A549 (cell line): Measurements from ENCODE around the gene MUC12. TPM values are rescaled to one million over a fixed set of nuclear protein-coding genes. Genes with fewer than 3 reads are reported as not detected.
A peak's percentile ranks its signal among the peaks of the same experiment; 100 is the strongest.

Experiments
- ATAC-seq, 2 experiments: fragments of 200-7000 bp in 1 of 2; fragments of >200 bp in 1 of 2; cut with Nextera tagmentation in 1 of 2; cut with Tn5 transposase in 1 of 2; 3 replicates each; pipeline versions ENCODE4 v1.8.0 to v1.9.1; 2018 to 2020; ENCODE audit warnings: mild to moderate bottlenecking in 1 of 2, moderate library complexity in 1 of 2
- CTCF ChIA-PET: fragments of 300-600 bp; sonication (Branson Sonifier 250); formaldehyde crosslinking; extraction: SDS; loops from one replicate; lab custom pipeline; 2021; ENCODE audit warnings: antibody characterized with exemption, inconsistent platforms; lab: Yijun Ruan, JAX
- POLR2A ChIA-PET: fragments of 350-600 bp; formaldehyde crosslinking; extraction: SDS; loops from one replicate; lab custom pipeline; 2021; ENCODE audit warnings: antibody characterized with exemption, inconsistent platforms; lab: Yijun Ruan, JAX
- DNase-seq, 2 experiments: peaks; one replicate each; pipeline versions ENCODE4 v3.0.0 to v3.0.0-alpha.2; 2011 to 2016; ENCODE audit warnings: low read depth in 1 of 2, low spot score in 1 of 2
- FAIRE-seq: peaks from 2 replicates; lab custom pipeline; 2011; peaks lifted over from hg19 to GRCh38; lab: Jason Lieb, UNC
- H3K27ac ChIP-seq, 2 experiments: fragments of >200 bp; sonication (Bioruptor Twin); formaldehyde crosslinking; 3 replicates each; pipeline ENCODE4 v1.5.1; 2016 to 2017
- H3K4me1 ChIP-seq: fragments of >200 bp; sonication (Bioruptor Twin); formaldehyde crosslinking; 3 replicates; pipeline ENCODE4 v1.6.1; 2016
- H3K4me2 ChIP-seq: fragments of >200 bp; sonication (Bioruptor Twin); formaldehyde crosslinking; 3 replicates; pipeline ENCODE4 v1.6.1; 2016
- H3K4me3 ChIP-seq: fragments of >200 bp; sonication (Bioruptor Twin); formaldehyde crosslinking; 3 replicates; pipeline ENCODE4 v1.5.1; 2016
- H3K9me3 ChIP-seq: fragments of >200 bp; sonication (Bioruptor Twin); formaldehyde crosslinking; 3 replicates; pipeline ENCODE4 v1.6.1; 2016
- BHLHE40 ChIP-seq: IDR thresholded peaks from 2 replicates; pipeline ENCODE4 v1.6.1; 2012; ENCODE audit warnings: low read depth, low read length, inconsistent platforms
- CBX2 ChIP-seq: fragments of 200-600 bp; sonication (generic); IDR thresholded peaks from 2 replicates; pipeline ENCODE4 v1.6.1; 2016; ENCODE audit warnings: low read depth, mild to moderate bottlenecking, borderline replicate concordance
- EHMT2 ChIP-seq: fragments of 200-600 bp; sonication (generic); IDR thresholded peaks from 2 replicates; pipeline ENCODE4 v1.6.1; 2016; ENCODE audit warnings: antibody characterized with exemption, low read depth, mild to moderate bottlenecking, moderate library complexity
- EP300 ChIP-seq, 2 experiments: fragments of >200 bp; sonication (Bioruptor Twin); formaldehyde crosslinking; IDR thresholded peaks; 2 replicates in 1 of 2; 3 replicates in 1 of 2; pipeline ENCODE4 v1.6.1; 2016 to 2017
- FOXS1 ChIP-seq: fragments of 250-450 bp; sonication (Bioruptor Pico); IDR thresholded peaks from 2 replicates; pipeline ENCODE4 v1.5.0; 2020; ENCODE audit warnings: mild to moderate bottlenecking, moderate library complexity
- HEYL ChIP-seq: fragments of 250-450 bp; sonication (Bioruptor Pico); IDR thresholded peaks from 2 replicates; pipeline ENCODE4 v1.8.0; 2021; ENCODE audit warnings: mild to moderate bottlenecking, moderate library complexity
- KDM1A ChIP-seq: fragments of 200-600 bp; sonication (generic); IDR thresholded peaks from 2 replicates; pipeline ENCODE4 v1.6.1; 2016; ENCODE audit warnings: low read depth, mild to moderate bottlenecking
- KDM5A ChIP-seq: fragments of 200-600 bp; sonication (generic); IDR thresholded peaks from 2 replicates; pipeline ENCODE4 v1.6.1; 2016; ENCODE audit warnings: antibody characterized with exemption, mild to moderate bottlenecking
- MAFK ChIP-seq: fragments of 450-650 bp; IDR thresholded peaks from 2 replicates; pipeline ENCODE4 v1.6.1; 2014; ENCODE audit not compliant: partially characterized antibody
- NPAS2 ChIP-seq: fragments of 250-450 bp; sonication (Bioruptor Pico); IDR thresholded peaks from 2 replicates; pipeline ENCODE4 v1.8.0; 2022; ENCODE audit warnings: mild to moderate bottlenecking, moderate library complexity, borderline replicate concordance
- PHF8 ChIP-seq: fragments of 200-600 bp; sonication (generic); IDR thresholded peaks from 2 replicates; pipeline ENCODE4 v1.6.1; 2016; ENCODE audit warnings: low read depth, mild to moderate bottlenecking, antibody characterized with exemption, moderate library complexity, borderline replicate concordance
- RARB ChIP-seq: fragments of 250-450 bp; sonication (Bioruptor Pico); IDR thresholded peaks from 2 replicates; pipeline ENCODE4 v1.8.0; 2021; ENCODE audit warnings: mild to moderate bottlenecking, moderate library complexity
- RFX5 ChIP-seq: fragments of 450-650 bp; IDR thresholded peaks from 2 replicates; pipeline ENCODE4 v1.7.1; 2014; ENCODE audit warnings: antibody characterized with exemption, mild to moderate bottlenecking, moderate library complexity
- RNF2 ChIP-seq: fragments of 200-600 bp; sonication (generic); IDR thresholded peaks from 2 replicates; pipeline ENCODE4 v1.6.1; 2016; ENCODE audit warnings: low read depth, mild to moderate bottlenecking, antibody characterized with exemption, moderate library complexity, borderline replicate concordance
- TP53 ChIP-seq: fragments of 250-450 bp; sonication (Bioruptor Pico); IDR thresholded peaks from 2 replicates; pipeline ENCODE4 v1.5.0; 2021; ENCODE audit warnings: mild to moderate bottlenecking, moderate library complexity
- ZFP36 ChIP-seq: fragments of 450-650 bp; IDR thresholded peaks from 2 replicates; pipeline ENCODE4 v1.6.1; 2014; ENCODE audit warnings: borderline replicate concordance; ENCODE audit not compliant: partially characterized antibody
- WGBS: methylation state at CpG from one replicate; pipeline ENCODE4 v1.1.6; 2017; ENCODE audit errors: missing lambda C conversion rate; 5-methylcytosine and 5-hydroxymethylcytosine counted together
- polyA plus RNA-seq, 4 experiments: library from polyadenylated mRNA; depleted of rRNA in 3 of 4; stranded (reverse); fragments of >200 nt; fragmentation: RNase III in 1 of 4; extraction: RNeasy Plus Mini Kit Qiagen cat#74134 plus additional on column Dnase treatment in 1 of 4; gene quantifications; 2 replicates in 3 of 4; 3 replicates in 1 of 4; pipeline ENCODE4 v1.2.3, GENCODE V29; 2011 to 2017
- TF ChIP-seq, protein P1 (sequence below): fragments of 250-450 bp; sonication (Bioruptor Pico); IDR thresholded peaks from 2 replicates; pipeline ENCODE4 v1.5.0; 2021; ENCODE audit warnings: mild to moderate bottlenecking, moderate library complexity, borderline replicate concordance
- TF ChIP-seq, protein P2 (sequence below): IDR thresholded peaks from 2 replicates; pipeline ENCODE4 v1.6.1; 2012; ENCODE audit warnings: low read depth, borderline replicate concordance
- TF ChIP-seq, protein P3 (sequence below): fragments of >200 bp; sonication (Bioruptor Twin); formaldehyde crosslinking; IDR thresholded peaks from 2 replicates; pipeline ENCODE4 v1.6.1; 2016
- TF ChIP-seq, protein P4 (sequence below): fragments of 200-600 bp; sonication (generic); IDR thresholded peaks from 2 replicates; pipeline ENCODE4 v1.6.1; 2016; ENCODE audit warnings: antibody characterized with exemption, mild to moderate bottlenecking, moderate library complexity
- TF ChIP-seq, protein P5 (sequence below): fragments of 150-350 bp; IDR thresholded peaks from 2 replicates; pipeline ENCODE4 v1.6.1; 2014; ENCODE audit warnings: low read depth, mild to moderate bottlenecking, low read length

MUC12 gene
- polyA plus RNA-seq, 2 of the 4 experiments (the other 2 are of a cell fraction) = 1.2 to 2.4 TPM

DNA sequence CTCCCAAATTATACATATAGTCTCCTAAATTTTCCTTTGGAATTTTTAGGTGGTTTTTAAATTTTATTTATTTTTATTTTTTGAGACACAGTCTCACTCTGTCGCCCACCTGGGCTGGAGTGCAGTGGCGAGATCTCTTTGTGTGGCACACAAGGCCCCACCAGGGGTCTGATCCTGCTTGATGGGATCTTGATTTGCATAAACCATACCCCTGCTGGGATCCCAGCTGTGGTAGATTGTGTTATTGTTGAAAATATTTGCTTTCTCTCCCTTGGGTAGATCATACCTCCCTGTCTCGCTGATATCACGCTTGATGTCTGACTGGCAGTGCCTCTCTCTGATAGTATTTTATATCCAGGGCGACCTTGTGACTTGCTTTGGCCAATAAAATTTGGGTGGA lies 25.7 kb upstream of the MUC12 start:
- no peak for FAIRE-seq
- Histone ChIP-seq H3K4me1 (peaks cover 14% of the 10 kb centered on the region), H3K27ac (no peak overlapping the region), H3K9me3 (peaks cover 26% of the 10 kb centered on the region), H3K4me3 (no peak overlapping the region), H3K4me2 (no peak overlapping the region)
- TF ChIP-seq NPAS2 (CRISPR knock-in tag) (no peak), EP300 (IDR thresholded peaks at IDR 0.05) (no peak), KDM5A (no peak), MAFK (no peak), TP53 (no peak), PHF8 (no peak), BHLHE40 (no peak), HEYL (CRISPR knock-in tag) (no peak), FOXS1 (CRISPR knock-in tag) (no peak), RNF2 (no peak)
- TF ChIP-seq, protein P1, sequence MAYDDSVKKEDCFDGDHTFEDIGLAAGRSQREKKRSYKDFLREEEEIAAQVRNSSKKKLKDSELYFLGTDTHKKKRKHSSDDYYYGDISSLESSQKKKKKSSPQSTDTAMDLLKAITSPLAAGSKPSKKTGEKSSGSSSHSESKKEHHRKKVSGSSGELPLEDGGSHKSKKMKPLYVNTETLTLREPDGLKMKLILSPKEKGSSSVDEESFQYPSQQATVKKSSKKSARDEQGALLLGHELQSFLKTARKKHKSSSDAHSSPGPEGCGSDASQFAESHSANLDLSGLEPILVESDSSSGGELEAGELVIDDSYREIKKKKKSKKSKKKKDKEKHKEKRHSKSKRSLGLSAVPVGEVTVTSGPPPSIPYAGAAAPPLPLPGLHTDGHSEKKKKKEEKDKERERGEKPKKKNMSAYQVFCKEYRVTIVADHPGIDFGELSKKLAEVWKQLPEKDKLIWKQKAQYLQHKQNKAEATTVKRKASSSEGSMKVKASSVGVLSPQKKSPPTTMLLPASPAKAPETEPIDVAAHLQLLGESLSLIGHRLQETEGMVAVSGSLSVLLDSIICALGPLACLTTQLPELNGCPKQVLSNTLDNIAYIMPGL = no peak
- TF ChIP-seq, protein P2, sequence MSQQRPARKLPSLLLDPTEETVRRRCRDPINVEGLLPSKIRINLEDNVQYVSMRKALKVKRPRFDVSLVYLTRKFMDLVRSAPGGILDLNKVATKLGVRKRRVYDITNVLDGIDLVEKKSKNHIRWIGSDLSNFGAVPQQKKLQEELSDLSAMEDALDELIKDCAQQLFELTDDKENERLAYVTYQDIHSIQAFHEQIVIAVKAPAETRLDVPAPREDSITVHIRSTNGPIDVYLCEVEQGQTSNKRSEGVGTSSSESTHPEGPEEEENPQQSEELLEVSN = no peak
- DNase-seq = no peak
- ChIA-PET CTCF (interaction anchor here (0.6 to 1.2 kb wide), 4 partner anchors 15 to 224 kb away, joined by 3 read pairs; no protein-coding TSS in a partner anchor), POLR2A (no interaction called here)
- 77% methylated on average over 5 of the region's 5 CpGs for WGBS
- ATAC-seq = no peak

DNA sequence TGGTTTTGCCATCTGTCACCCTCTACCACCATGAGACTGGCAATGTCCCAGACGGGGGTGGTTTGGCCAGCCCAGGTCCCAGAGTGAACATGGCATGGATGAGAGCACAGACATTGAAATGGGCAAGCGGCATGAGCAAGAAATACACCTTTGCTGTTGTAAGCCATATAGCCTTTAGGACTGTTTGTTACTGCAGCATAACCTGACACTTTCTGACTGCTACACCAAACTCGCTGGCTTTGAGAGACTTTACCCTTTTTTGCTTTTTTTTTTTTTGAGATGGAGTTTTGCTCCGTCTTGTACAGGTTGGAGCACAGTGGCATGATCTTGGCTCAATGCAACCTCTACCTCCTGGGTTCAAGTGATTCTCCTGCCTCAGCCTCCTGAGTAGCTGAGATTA lies 25.2 kb upstream of the MUC12 start:
- Histone ChIP-seq H3K4me3 (no peak overlapping the region), H3K4me2 (no peak overlapping the region), H3K9me3 (peaks cover 24% of the 10 kb centered on the region), H3K27ac (no peak overlapping the region)
- FAIRE-seq (no peak), ATAC-seq (no peak), DNase-seq (no peak)
- POLR2A ChIA-PET = no interaction called here
- TF ChIP-seq, protein P3, sequence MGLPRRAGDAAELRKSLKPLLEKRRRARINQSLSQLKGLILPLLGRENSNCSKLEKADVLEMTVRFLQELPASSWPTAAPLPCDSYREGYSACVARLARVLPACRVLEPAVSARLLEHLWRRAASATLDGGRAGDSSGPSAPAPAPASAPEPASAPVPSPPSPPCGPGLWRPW = no peak
- TF ChIP-seq KDM1A = peak; percentile 29; the same call in 1 of the 2 replicates
- TF ChIP-seq, all 56 proteins: peak for 1
- peaks cover 14% of the 10 kb centered on the region for H3K4me1 ChIP-seq
- CTCF ChIA-PET = interaction anchor here (0.6 to 2.8 kb wide), 7 partner anchors 14 to 281 kb away, joined by 3 to 7 read pairs (median 3); no protein-coding TSS in a partner anchor
- WGBS = 59% methylated on average over 4 of the region's 4 CpGs

DNA sequence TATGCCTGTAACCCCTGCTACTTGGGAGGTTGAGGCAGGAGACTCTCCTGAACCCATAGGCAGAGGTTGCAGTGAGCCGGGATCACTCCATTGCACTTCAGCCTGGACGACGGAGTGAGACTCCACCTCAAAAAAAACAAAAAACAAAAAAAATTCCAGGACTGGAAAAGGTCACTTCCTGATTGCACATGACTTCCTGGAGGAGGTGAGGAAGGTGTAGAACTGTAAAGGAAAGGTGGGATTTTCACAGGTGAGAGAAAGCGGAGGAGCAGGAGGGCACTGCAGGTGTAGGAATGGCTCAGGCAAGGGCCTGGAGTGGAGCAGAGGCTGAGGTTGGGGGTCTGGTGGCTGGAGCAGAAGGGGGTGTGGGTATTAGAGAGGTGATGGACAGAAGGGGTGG lies 23.3 kb upstream of the MUC12 start:
- TF ChIP-seq ZFP36 (peak; percentile 34), RARB (CRISPR knock-in tag) (no peak)
- TF ChIP-seq, all 56 proteins: peak for 1
- POLR2A ChIA-PET = no interaction called here
- CTCF ChIA-PET = interaction anchor here (0.9 to 2.8 kb wide), 2 partner anchors 52 to 112 kb away, joined by 4 to 7 read pairs; no protein-coding TSS in a partner anchor

DNA sequence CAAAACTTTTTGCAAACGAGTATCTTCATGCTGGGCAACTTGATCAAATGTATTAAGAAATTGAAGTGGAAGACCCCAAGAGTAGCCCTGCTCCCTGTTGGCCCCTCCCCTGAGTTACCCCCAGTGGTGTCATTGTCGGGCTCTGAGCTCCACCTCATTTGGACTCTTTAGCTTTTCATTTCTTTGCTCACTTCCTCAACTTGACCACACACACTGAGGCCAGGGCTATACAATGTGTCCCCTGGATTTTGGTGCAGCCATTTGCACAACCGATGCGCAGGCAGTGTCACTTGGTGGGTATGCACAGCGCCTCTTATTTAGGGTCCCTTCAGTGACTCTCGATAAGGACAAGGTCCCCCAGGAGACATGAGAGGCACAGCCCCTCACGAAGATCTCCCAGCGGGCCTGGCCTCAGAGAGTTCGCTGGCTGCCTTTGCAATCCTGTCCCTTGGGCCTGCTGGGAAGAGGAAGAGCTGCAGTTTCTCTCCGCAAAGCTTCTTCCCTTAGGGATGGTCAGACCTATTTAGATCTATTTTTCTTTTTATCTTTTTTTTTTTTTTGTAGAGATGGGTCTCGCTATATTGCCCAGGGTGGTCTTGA lies 22.5 kb upstream of the MUC12 start:
- H3K4me1 ChIP-seq = peaks cover 12% of the 10 kb centered on the region
- peaks cover 8% of the 10 kb centered on the region for H3K9me3 ChIP-seq
- POLR2A ChIA-PET = no interaction called here
- CTCF ChIA-PET = interaction anchor here (0.6 to 2.8 kb wide), 4 partner anchors 53 to 135 kb away, joined by 3 to 7 read pairs (median 4); no protein-coding TSS in a partner anchor
- WGBS = 69% methylated on average over 11 of the region's 11 CpGs
- ATAC-seq = no peak
- FAIRE-seq = no peak
- H3K4me2 ChIP-seq = no peak overlapping the region
- no peak for DNase-seq
- no peak overlapping the region for H3K27ac ChIP-seq
- no peak overlapping the region for H3K4me3 ChIP-seq
- TF ChIP-seq CBX2 (no peak), RFX5 (no peak), BHLHE40 (no peak), HEYL (CRISPR knock-in tag) (no peak), EHMT2 (no peak), RNF2 (no peak)
- TF ChIP-seq, protein P4, sequence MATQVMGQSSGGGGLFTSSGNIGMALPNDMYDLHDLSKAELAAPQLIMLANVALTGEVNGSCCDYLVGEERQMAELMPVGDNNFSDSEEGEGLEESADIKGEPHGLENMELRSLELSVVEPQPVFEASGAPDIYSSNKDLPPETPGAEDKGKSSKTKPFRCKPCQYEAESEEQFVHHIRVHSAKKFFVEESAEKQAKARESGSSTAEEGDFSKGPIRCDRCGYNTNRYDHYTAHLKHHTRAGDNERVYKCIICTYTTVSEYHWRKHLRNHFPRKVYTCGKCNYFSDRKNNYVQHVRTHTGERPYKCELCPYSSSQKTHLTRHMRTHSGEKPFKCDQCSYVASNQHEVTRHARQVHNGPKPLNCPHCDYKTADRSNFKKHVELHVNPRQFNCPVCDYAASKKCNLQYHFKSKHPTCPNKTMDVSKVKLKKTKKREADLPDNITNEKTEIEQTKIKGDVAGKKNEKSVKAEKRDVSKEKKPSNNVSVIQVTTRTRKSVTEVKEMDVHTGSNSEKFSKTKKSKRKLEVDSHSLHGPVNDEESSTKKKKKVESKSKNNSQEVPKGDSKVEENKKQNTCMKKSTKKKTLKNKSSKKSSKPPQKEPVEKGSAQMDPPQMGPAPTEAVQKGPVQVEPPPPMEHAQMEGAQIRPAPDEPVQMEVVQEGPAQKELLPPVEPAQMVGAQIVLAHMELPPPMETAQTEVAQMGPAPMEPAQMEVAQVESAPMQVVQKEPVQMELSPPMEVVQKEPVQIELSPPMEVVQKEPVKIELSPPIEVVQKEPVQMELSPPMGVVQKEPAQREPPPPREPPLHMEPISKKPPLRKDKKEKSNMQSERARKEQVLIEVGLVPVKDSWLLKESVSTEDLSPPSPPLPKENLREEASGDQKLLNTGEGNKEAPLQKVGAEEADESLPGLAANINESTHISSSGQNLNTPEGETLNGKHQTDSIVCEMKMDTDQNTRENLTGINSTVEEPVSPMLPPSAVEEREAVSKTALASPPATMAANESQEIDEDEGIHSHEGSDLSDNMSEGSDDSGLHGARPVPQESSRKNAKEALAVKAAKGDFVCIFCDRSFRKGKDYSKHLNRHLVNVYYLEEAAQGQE = no peak
- TF ChIP-seq, protein P3 = no peak
- TF ChIP-seq, protein P5, sequence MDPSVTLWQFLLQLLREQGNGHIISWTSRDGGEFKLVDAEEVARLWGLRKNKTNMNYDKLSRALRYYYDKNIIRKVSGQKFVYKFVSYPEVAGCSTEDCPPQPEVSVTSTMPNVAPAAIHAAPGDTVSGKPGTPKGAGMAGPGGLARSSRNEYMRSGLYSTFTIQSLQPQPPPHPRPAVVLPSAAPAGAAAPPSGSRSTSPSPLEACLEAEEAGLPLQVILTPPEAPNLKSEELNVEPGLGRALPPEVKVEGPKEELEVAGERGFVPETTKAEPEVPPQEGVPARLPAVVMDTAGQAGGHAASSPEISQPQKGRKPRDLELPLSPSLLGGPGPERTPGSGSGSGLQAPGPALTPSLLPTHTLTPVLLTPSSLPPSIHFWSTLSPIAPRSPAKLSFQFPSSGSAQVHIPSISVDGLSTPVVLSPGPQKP = no peak

More for the DNA sequence above, 23.3 kb upstream of the MUC12 start:
- H3K4me2 ChIP-seq = no peak overlapping the region
- H3K27ac ChIP-seq = no peak overlapping the region
- 91% methylated on average over 4 of the region's 4 CpGs for WGBS
- DNase-seq (no peak), ATAC-seq (no peak), FAIRE-seq (no peak)
- H3K4me3 ChIP-seq = no peak overlapping the region
- H3K9me3 ChIP-seq = peaks cover 8% of the 10 kb centered on the region
- H3K4me1 ChIP-seq = peaks cover 14% of the 10 kb centered on the region
